Effector CD4-positive, alpha-beta T cell (primary cell): ENCODE measurements around the gene LGALS14. TPM values are rescaled to one million over a fixed set of nuclear protein-coding genes. Genes with fewer than 3 reads are reported as not detected.
"Not testable (repeated sequence)": the region's sequence is repeated elsewhere in the genome, so short reads cannot be mapped to it uniquely, and the experiment has no call there.

Experiments used
- DNase-seq: peaks from one replicate; pipeline ENCODE4 v3.0.0-alpha.2; 2020
- total RNA-seq: gene quantifications from one replicate; lab custom pipeline; 2026; lab: John Stamatoyannopoulos, UW

Gene LGALS14
- total RNA-seq: not detected

- no peak for DNase-seq
Measured at GRCh38 chr19:39704181-39705044, at the start of gene LGALS14. TSS of gene LGALS14 (plus strand) at chr19:39704481. CDS start at chr19:39704529, 48 bp downstream.

GRCh38 chr19:39655613-39656012 is 48.7 kb upstream of the LGALS14 start, which contains the start of gene LGALS16:
TSS of gene LGALS16 (plus strand) at chr19:39655913. CDS start at chr19:39655962, 49 bp downstream.
- no peak for DNase-seq

GRCh38 chr19:39659791-39660190 is 44.5 kb upstream of the LGALS14 start:
- DNase-seq: no peak

- DNase-seq: no peak
Measured at GRCh38 chr19:39660661-39661060, 43.6 kb upstream of the LGALS14 start.

GRCh38 chr19:39661565-39661964 is 42.7 kb upstream of the LGALS14 start:
- DNase-seq: no peak

- DNase-seq: not testable (repeated sequence)
Measured at GRCh38 chr19:39669860-39670259, 34.4 kb upstream of the LGALS14 start.

GRCh38 chr19:39670998-39671397 is 33.3 kb upstream of the LGALS14 start:
- no peak for DNase-seq

- peak; percentile 37 for DNase-seq
Measured at GRCh38 chr19:39671739-39672363, 32.4 kb upstream of the LGALS14 start.

- DNase-seq: no peak
Measured at GRCh38 chr19:39672473-39672872, 31.8 kb upstream of the LGALS14 start.

GRCh38 chr19:39673862-39674261 is 30.4 kb upstream of the LGALS14 start:
- DNase-seq: not testable (repeated sequence)

- no peak for DNase-seq
Measured at GRCh38 chr19:39676004-39676403, 28.3 kb upstream of the LGALS14 start.

GRCh38 chr19:39677961-39678889 is 26.1 kb upstream of the LGALS14 start:
- no peak for DNase-seq

GRCh38 chr19:39679056-39679790 is 25.1 kb upstream of the LGALS14 start:
- no peak for DNase-seq

GRCh38 chr19:39679791-39680168 is 24.5 kb upstream of the LGALS14 start:
- no peak for DNase-seq

- DNase-seq: no peak
Measured at GRCh38 chr19:39680593-39680992, 23.7 kb upstream of the LGALS14 start.

GRCh38 chr19:39681416-39681815 is 22.9 kb upstream of the LGALS14 start:
- DNase-seq: no peak

GRCh38 chr19:39684267-39684666 is 20.0 kb upstream of the LGALS14 start:
- no peak for DNase-seq

- no peak for DNase-seq
Measured at GRCh38 chr19:39686739-39687138, 17.5 kb upstream of the LGALS14 start.

GRCh38 chr19:39688637-39689036 is 15.6 kb upstream of the LGALS14 start:
- not testable (repeated sequence) for DNase-seq

GRCh38 chr19:39692166-39692565 is 12.1 kb upstream of the LGALS14 start:
- DNase-seq: no peak

GRCh38 chr19:39692822-39693221 is 11.5 kb upstream of the LGALS14 start:
- no peak for DNase-seq

- DNase-seq: no peak
Measured at GRCh38 chr19:39695759-39696158, 8.5 kb upstream of the LGALS14 start.
